Measurements from ENCODE around the gene ZNF514.
"Not testable (repeated sequence)": the region's sequence is repeated elsewhere in the genome, so short reads cannot be mapped to it uniquely, and the experiment has no call there.

ZNF514 gene

DNA sequence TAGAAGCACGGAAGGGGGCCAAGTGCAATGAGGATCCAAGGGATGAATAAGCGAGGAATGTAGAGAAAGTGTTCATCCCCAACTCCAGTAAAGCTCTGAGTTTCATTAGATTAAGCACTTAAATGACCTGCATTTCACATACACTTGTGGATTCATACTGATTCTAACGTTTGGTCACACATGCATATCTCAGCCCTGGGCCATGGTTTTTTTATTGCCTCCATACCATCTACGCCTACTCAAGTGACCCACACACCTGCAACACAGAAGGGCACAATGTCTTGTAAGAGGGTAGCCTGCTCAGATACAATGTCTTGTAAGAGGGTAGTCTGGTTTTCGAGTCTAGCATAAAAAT is 37.5 kb downstream of the ZNF514 start:
- no peak for DNase-seq (ENCODE audit: low read depth)

DNA sequence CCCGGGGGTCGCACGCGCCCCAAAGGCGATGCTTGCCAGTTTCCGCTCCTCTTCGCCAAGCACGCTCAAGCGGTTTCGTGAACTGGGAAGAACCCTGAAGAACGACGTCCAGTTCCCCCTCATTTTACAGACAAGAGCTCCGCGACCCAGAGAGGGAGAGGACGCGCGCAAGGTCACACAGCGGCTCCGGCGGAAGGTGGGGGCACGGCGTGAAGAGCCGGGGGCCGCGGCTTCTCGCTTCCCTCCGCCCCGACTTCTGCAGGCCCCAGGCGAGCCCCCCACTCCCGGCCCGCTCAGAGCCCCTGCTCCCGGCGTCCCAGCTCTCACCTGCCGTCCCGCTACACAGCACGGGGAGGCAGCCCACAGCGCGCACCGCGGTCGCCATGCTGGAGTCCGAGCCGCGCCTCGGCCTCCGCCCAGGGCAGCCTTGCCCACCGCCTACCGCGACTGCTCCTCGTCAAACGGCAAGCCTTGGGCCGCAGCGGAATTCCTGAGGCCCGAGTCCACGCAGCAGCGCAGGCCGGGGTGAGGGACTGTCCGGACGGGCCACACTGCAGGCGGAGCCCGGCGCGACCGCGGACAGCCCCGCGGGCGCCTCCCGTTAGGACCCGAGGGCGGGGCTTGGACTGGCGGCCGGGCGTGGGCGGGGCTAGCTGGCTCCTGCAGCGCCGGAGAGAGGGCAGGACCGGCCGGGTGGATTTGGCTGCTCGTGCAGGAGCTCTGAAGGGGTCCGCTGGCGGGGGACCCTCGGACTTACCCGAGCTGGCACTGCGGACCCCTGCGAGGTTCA is 38.0 kb downstream of the ZNF514 start, which contains the start of gene MRPS5:
TSS of gene MRPS5 (minus strand) at position 402 of the 790 bp plus-strand sequence. CDS start at position 385, 17 bp downstream.
- no peak for DNase-seq (ENCODE audit: low read depth)

DNA sequence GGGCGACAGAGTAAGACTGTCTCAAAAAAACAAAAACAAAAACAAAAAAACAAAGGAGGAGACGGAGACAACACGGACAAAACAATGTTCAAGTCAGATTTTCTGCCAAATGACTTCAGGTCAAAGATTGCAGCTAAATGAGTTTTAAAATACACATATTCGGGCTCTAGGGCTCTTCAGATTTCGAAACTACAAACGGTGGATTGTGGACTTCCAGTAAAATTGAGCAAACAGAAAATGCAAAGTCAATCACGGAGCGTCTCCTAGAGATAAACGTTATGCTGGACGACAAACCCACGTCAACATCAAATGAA is 38.6 kb downstream of the ZNF514 start:
- no peak for DNase-seq (ENCODE audit: low read depth)

DNA sequence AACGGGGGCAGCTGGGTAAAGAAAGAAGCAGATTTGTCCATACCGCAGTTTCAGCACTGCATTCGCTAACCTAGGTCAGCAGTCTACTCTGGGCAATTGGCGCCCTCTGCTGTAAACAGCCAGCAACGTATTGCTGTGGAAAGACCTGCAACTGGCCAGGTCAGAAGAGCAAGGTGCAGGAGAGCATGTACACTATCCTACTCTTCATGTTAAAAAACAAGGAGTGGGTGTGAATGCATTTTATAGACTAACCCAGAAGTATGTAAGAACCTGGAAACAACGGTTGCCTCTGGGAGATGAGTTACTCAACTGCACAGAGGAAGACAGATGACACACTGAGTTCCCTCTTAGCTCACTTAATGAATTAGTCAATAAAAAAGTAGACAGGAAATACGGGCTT is 44.2 kb downstream of the ZNF514 start:
- DNase-seq (ENCODE audit: low read depth): no peak

DNA sequence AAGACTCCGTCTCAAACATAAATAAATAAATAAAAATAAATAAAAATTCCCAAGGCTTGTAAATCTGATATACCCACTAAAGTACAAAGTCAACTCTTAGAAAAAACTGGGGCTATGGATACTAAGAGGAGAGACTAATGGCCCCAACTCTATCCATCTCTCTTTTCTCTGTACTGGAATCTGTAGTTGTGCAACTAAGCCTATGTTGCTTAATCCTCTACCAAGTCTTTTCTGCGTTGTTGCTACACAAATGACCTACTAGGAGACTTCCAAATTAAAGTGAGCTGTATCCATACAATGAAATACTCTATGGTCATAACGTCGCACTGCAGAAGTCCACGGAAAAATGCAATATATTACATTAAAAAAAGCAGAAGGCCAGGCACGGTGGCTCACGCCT is 46.2 kb downstream of the ZNF514 start:
- DNase-seq (ENCODE audit: low read depth): no peak

DNA sequence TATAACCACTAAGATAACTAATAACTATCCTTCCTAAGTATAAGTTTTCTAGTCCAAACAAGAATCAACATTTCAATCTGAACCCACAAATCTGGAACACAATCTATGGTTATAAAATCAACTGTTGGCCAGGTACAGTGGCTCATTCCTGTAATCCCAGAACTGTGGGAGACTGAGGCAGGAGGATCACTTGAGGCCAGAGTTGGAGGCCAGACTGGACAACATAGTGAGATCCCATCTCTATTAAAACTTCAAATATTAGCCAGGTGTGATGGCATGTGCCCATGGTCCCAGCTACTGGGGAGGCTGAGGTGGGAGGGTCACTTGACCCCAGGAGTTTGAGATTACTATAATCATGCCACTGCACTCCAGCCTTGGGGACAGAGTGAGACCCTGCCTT is 49.3 kb downstream of the ZNF514 start:
- DNase-seq (ENCODE audit: low read depth): no peak

DNA sequence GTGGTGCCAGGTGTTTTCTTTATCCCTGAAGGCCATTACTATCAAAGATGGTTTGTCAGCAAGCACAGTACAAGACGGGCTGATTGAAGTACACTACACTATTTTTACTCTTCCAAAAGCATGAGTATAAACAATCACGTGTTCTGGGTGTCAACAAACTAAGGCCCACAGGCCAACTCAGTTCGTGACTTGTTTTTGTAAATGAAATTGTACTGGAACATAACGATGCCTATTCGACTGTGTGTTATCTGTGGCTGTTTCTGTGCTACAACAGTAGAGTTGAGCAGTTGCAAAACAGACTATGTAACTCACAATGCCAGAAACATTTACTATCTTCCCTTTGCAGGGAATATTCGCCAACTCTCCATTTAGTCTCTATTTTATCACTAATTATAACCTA is 50.4 kb downstream of the ZNF514 start:
- DNase-seq (ENCODE audit: low read depth): no peak

DNA sequence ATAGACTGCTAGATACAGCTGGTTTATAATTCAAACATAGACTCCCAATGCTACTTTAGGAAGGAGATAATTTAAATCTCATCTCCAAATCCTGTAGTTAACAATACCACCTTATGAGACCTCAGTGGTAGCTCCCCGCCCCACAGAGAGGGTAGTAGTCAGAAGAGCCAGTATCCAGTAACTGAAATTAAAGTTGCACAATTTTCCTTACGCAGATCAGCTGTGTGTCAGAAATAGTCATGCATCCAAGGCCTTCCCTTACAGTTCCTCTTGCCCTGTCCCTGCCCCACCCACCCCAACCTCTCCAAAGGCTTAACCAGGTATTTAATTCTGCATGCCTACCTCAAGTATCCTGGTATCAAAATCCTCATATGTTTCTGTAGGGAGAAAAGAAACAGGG is 53.6 kb downstream of the ZNF514 start:
- no peak for DNase-seq (ENCODE audit: low read depth)

DNA sequence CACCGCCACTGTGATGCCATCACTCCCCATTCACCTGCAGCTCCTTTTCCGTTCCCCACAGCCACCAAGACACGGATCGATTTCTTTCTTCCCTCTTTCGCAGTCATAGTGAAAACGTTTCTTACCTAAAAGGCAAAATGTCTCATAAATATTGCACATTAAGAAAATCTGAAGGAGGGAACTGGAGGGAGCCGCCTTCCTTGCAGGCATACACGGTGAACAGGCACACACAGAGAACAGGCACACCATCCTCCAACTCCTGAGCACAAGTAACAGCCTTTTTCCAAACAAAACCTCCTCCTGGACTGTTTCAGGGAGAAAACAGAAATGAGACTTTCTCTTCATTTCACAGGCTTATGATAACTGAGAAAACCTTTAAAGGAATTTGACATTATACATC is 55.0 kb downstream of the ZNF514 start:
- no peak for DNase-seq (ENCODE audit: low read depth)

DNA sequence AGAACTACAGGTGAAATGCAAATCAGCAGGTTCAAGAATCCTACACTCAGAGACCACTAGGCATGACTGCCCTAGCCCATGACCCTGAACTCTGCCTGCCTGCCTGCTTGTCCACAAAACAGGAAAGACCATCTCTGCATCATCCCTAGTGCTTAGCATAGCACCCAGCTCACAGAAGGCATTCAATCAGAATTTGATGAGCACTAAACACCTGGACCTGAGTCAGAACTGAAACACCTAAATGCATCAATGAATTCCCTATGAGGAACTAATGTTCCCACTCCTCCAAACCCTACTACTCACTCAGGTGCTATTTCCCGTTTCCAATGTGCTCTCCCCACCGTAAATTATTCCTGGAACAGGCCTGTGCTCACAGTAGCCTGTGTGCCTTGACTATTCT is 59.7 kb downstream of the ZNF514 start:
- DNase-seq (ENCODE audit: low read depth): no peak

DNA sequence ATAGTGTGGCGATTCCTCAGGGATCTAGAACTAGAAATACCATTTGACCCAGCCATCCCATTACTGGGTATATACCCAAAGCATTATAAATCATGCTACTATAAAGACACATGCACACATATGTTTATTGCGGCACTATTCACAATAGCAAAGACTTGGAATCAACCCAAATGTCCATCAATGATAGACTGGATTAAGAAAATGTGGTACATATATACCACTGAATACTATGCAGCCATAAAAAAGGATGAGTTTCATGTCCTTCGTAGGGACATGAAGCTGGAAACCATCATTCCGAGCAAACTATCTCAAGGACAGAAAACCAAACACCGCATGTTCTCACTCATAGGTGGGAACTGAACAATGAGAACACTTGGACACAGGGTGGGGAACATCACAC is 61.4 kb downstream of the ZNF514 start:
- DNase-seq (ENCODE audit: low read depth): not testable (repeated sequence)

Data from HS-5 (cell line).